Activated CD8-positive, alpha-beta T cell treated with anti-CD3 and anti-CD28 coated beads for 36 hours (primary cell): ENCODE measurements around the gene GGACT. TPM values are rescaled to one million over a fixed set of nuclear protein-coding genes. Genes with fewer than 3 reads are reported as not detected.

Source experiments
- ATAC-seq: fragments of 200-7000 bp; cut with Tn5 transposase; one replicate; pipeline ENCODE4 v1.10.0; 2021; ENCODE audit warnings: mild to moderate bottlenecking, moderate library complexity
- CTCF ChIA-PET: fragments of 350-600 bp; sonication (Branson Sonifier 250); formaldehyde crosslinking; loops from one replicate; lab custom pipeline; 2021; ENCODE audit warnings: antibody characterized with exemption; lab: Charles Lee
- POLR2A ChIA-PET: fragments of 350-600 bp; sonication (Branson Sonifier 250); formaldehyde crosslinking; loops from one replicate; lab custom pipeline; 2021; ENCODE audit warnings: antibody characterized with exemption; lab: Charles Lee
- DNase-seq: peaks from one replicate; pipeline ENCODE4 v3.0.0-alpha.2; 2020
- H3K27ac Mint-ChIP-seq: one replicate; pipeline ENCODE4 v1.8.0; 2021; ENCODE audit warnings: mild to moderate bottlenecking, mixed read lengths
- H3K27me3 Mint-ChIP-seq: one replicate; pipeline ENCODE4 v1.8.0; 2021; ENCODE audit warnings: mixed read lengths
- H3K36me3 Mint-ChIP-seq: one replicate; pipeline ENCODE4 v1.8.0; 2021; ENCODE audit warnings: low read depth, mixed read lengths
- H3K4me1 Mint-ChIP-seq: one replicate; pipeline ENCODE4 v1.8.0; 2021; ENCODE audit warnings: low read depth, mixed read lengths
- H3K4me3 Mint-ChIP-seq: one replicate; pipeline ENCODE4 v1.8.0; 2021; ENCODE audit warnings: mild to moderate bottlenecking, moderate library complexity, mixed read lengths
- H3K9me3 Mint-ChIP-seq: one replicate; pipeline ENCODE4 v1.8.0; 2021; ENCODE audit warnings: mixed read lengths
- CTCF ChIP-seq: fragments of 200-600 bp; IDR thresholded peaks from one replicate; pipeline ENCODE4 v1.8.0; 2022; ENCODE audit warnings: antibody characterized with exemption, mild to moderate bottlenecking
- intact Hi-C: fragments of 100-400 bp; cut with micrococcal nuclease; formaldehyde crosslinking; loops from one replicate; pipeline ENCODE4 v1.10.0; 2022
- total RNA-seq, 2 experiments: library from RNA; stranded (reverse); gene quantifications; one replicate each; pipeline ENCODE4 v1.2.3, GENCODE V29; 2021

Gene GGACT
- total RNA-seq, 2 experiments from 2014 or later = 4.0 to 5.3 TPM

- TF ChIP-seq CTCF = no peak
- Mint-ChIP-seq H3K27me3 (no peaks in the 10 kb centered on the region), H3K9me3 (no peaks in the 10 kb centered on the region), H3K4me1 (no peaks in the 10 kb centered on the region), H3K27ac (no peak overlapping the region), H3K4me3 (no peak overlapping the region), H3K36me3 (no peaks in the 10 kb centered on the region)
- ATAC-seq = no peak
- intact Hi-C loops = no loop called here
- DNase-seq = no peak
- ChIA-PET CTCF (interaction anchor here (2.9 kb wide), 1 partner anchor 16 kb away, joined by 15 read pairs; no protein-coding TSS in a partner anchor), POLR2A (no interaction called here)
Measured at GRCh38 chr13:100530671-100531213, 57.8 kb downstream of the GGACT start.

GRCh38 chr13:100529666-100530377, 58.8 kb downstream of the GGACT start:
- Mint-ChIP-seq H3K27me3 (no peaks in the 10 kb centered on the region), H3K36me3 (no peaks in the 10 kb centered on the region), H3K4me1 (no peaks in the 10 kb centered on the region), H3K27ac (no peak overlapping the region), H3K4me3 (no peak overlapping the region), H3K9me3 (no peaks in the 10 kb centered on the region)
- CTCF ChIA-PET = interaction anchor here (2.9 kb wide), 1 partner anchor 15 kb away, joined by 15 read pairs; no protein-coding TSS in a partner anchor
- DNase-seq (no peak), ATAC-seq (no peak)
- intact Hi-C loops = no loop called here
- POLR2A ChIA-PET = no interaction called here
- TF ChIP-seq CTCF = no peak

- no peaks in the 10 kb centered on the region for H3K4me1 Mint-ChIP-seq
- no peak for ATAC-seq
- H3K27me3 Mint-ChIP-seq = no peaks in the 10 kb centered on the region
- POLR2A ChIA-PET = no interaction called here
- TF ChIP-seq CTCF = no peak
- H3K36me3 Mint-ChIP-seq = no peaks in the 10 kb centered on the region
- CTCF ChIA-PET = interaction anchor here (2.9 kb wide), 1 partner anchor 14 kb away, joined by 15 read pairs; no protein-coding TSS in a partner anchor
- DNase-seq = no peak
- H3K27ac Mint-ChIP-seq = no peak overlapping the region
- H3K9me3 Mint-ChIP-seq = no peaks in the 10 kb centered on the region
- intact Hi-C loops = no loop called here
- no peak overlapping the region for H3K4me3 Mint-ChIP-seq
Measured at GRCh38 chr13:100528820-100529219, 59.8 kb downstream of the GGACT start.

- no peaks in the 10 kb centered on the region for H3K36me3 Mint-ChIP-seq
- CTCF ChIA-PET = interaction anchor here (2.6 kb wide), 1 partner anchor 14 kb away, joined by 8 read pairs; no protein-coding TSS in a partner anchor
- no peak for TF ChIP-seq CTCF
- H3K4me1 Mint-ChIP-seq = no peaks in the 10 kb centered on the region
- H3K4me3 Mint-ChIP-seq = no peak overlapping the region
- H3K9me3 Mint-ChIP-seq = no peaks in the 10 kb centered on the region
- no peak for DNase-seq
- POLR2A ChIA-PET = no interaction called here
- intact Hi-C loops = no loop called here
- no peak overlapping the region for H3K27ac Mint-ChIP-seq
- no peak for ATAC-seq
- H3K27me3 Mint-ChIP-seq = no peaks in the 10 kb centered on the region
Measured at GRCh38 chr13:100528353-100528752, 60.2 kb downstream of the GGACT start.

- CTCF ChIA-PET = interaction anchor here (2.6 kb wide), 1 partner anchor 13 kb away, joined by 8 read pairs; no protein-coding TSS in a partner anchor
- Mint-ChIP-seq H3K4me1 (no peaks in the 10 kb centered on the region), H3K9me3 (no peaks in the 10 kb centered on the region), H3K4me3 (no peak overlapping the region), H3K36me3 (no peaks in the 10 kb centered on the region), H3K27me3 (no peaks in the 10 kb centered on the region), H3K27ac (no peak overlapping the region)
- no peak for TF ChIP-seq CTCF
- intact Hi-C loops = no loop called here
- no peak for ATAC-seq
- POLR2A ChIA-PET = interaction anchor here (0.5 kb wide), 1 partner anchor 844 kb away, joined by 3 read pairs; no protein-coding TSS in a partner anchor
- DNase-seq = no peak
Measured at GRCh38 chr13:100527644-100528043, 60.9 kb downstream of the GGACT start.
